K562 (cell line): ENCODE data around the gene LRRIQ4. TPM values are rescaled to one million over a fixed set of nuclear protein-coding genes. Genes with fewer than 3 reads are reported as not detected.
A peak's percentile ranks its signal among the peaks of the same experiment; 100 is the strongest.

Source experiments
- ADNP ChIP-seq: fragments of 200-800 bp; sonication (Bioruptor generic); IDR thresholded peaks from 2 replicates; pipeline ENCODE4 v1.6.1; 2016; ENCODE audit warnings: missing genetic modification characterization, missing compliant biosample characterization
- BDP1 ChIP-seq: IDR thresholded peaks from 3 replicates; pipeline ENCODE4 v1.6.1; 2011; ENCODE audit not compliant: insufficient read length, insufficient read depth
- CREBBP ChIP-seq: IDR thresholded peaks from one replicate; pipeline ENCODE4 v1.6.1; 2012; ENCODE audit warnings: low read depth, mild to moderate bottlenecking, control low read depth, inconsistent platforms, low read length
- CXXC5 ChIP-seq: fragments of 250-450 bp; sonication (Bioruptor Pico); IDR thresholded peaks from 2 replicates; pipeline ENCODE4 v1.8.0; 2022; ENCODE audit warnings: inconsistent platforms, mild to moderate bottlenecking, moderate library complexity
- EP400 ChIP-seq: fragments of 450-650 bp; IDR thresholded peaks from 2 replicates; pipeline ENCODE4 v1.6.1; 2017; ENCODE audit warnings: antibody characterized with exemption, mild to moderate bottlenecking, moderate library complexity
- EWSR1 ChIP-seq: fragments of 450-650 bp; IDR thresholded peaks from 2 replicates; pipeline ENCODE4 v1.6.1; 2018; ENCODE audit warnings: borderline replicate concordance, mild to moderate bottlenecking, low read depth, moderate library complexity; ENCODE audit not compliant: partially characterized antibody
- EZH2 ChIP-seq: IDR thresholded peaks from 2 replicates; pipeline ENCODE4 v1.6.1; 2012; ENCODE audit warnings: low read depth, mild to moderate bottlenecking, inconsistent platforms, low read length, borderline replicate concordance
- FOS ChIP-seq: IDR thresholded peaks from 3 replicates; pipeline ENCODE4 v1.6.1; 2011; ENCODE audit not compliant: insufficient read length; ENCODE audit errors: extremely low read depth
- IFI16 ChIP-seq: fragments of 250-450 bp; sonication (Bioruptor Pico); IDR thresholded peaks from 2 replicates; pipeline ENCODE4 v2.1.2; 2022; ENCODE audit warnings: mild to moderate bottlenecking, inconsistent platforms
- KDM5B ChIP-seq: fragments of 200-600 bp; sonication (generic); IDR thresholded peaks from 2 replicates; pipeline ENCODE4 v1.6.1; 2012; ENCODE audit warnings: low read depth, mild to moderate bottlenecking, moderate library complexity, low read length, control low read depth, inconsistent platforms; ENCODE audit not compliant: insufficient replicate concordance
- L3MBTL2 ChIP-seq: fragments of 450-650 bp; IDR thresholded peaks from 2 replicates; pipeline ENCODE4 v1.6.1; 2016; ENCODE audit warnings: mild to moderate bottlenecking, moderate library complexity
- MCM2 ChIP-seq: fragments of 450-650 bp; IDR thresholded peaks from 2 replicates; pipeline ENCODE4 v1.6.1; 2017; ENCODE audit warnings: low read depth, mild to moderate bottlenecking
- NCOA1 ChIP-seq: fragments of 450-650 bp; IDR thresholded peaks from 2 replicates; pipeline ENCODE4 v1.6.1; 2016; ENCODE audit warnings: low read depth
- NELFE ChIP-seq: IDR thresholded peaks from 2 replicates; pipeline ENCODE4 v1.6.1; 2011; ENCODE audit warnings: mild to moderate bottlenecking; ENCODE audit not compliant: insufficient read depth, insufficient read length
- NFRKB ChIP-seq: fragments of 450-650 bp; IDR thresholded peaks from 2 replicates; pipeline ENCODE4 v1.6.1; 2016; ENCODE audit warnings: low read depth
- NFYB ChIP-seq: IDR thresholded peaks from 2 replicates; pipeline ENCODE4 v1.6.1; 2011; ENCODE audit warnings: mild to moderate bottlenecking, moderate library complexity; ENCODE audit not compliant: insufficient read length; ENCODE audit errors: extremely low read depth
- PML ChIP-seq: IDR thresholded peaks from 2 replicates; pipeline ENCODE4 v1.6.1; 2012; ENCODE audit warnings: low read length, inconsistent platforms
- POLR2AphosphoS5 ChIP-seq: IDR thresholded peaks from 2 replicates; pipeline ENCODE4 v1.6.1; 2011; ENCODE audit warnings: mild to moderate bottlenecking, low read depth, low read length, moderate library complexity; ENCODE audit not compliant: control insufficient read depth, insufficient read depth
- PPARD ChIP-seq: fragments of 250-450 bp; sonication (Bioruptor Pico); IDR thresholded peaks from 2 replicates; pipeline ENCODE4 v1.8.0; 2022; ENCODE audit warnings: inconsistent platforms, mild to moderate bottlenecking, moderate library complexity
- RBM14 ChIP-seq: fragments of 200-400 bp; formaldehyde crosslinking; IDR thresholded peaks from 2 replicates; pipeline ENCODE4 v1.6.1; 2018; ENCODE audit warnings: low read depth, mild to moderate bottlenecking, low read length, moderate library complexity, borderline replicate concordance; ENCODE audit not compliant: insufficient read depth
- RNF2 ChIP-seq: sonication (generic); IDR thresholded peaks from 2 replicates; pipeline ENCODE4 v1.6.1; 2016
- SMC3 ChIP-seq: conservative IDR thresholded peaks from 2 replicates; pipeline ENCODE4 v1.6.1; 2011; ENCODE audit warnings: low read depth, low read length, improper control_type of control experiment; ENCODE audit not compliant: insufficient read depth
- STAG1 ChIP-seq: sonication (generic); formaldehyde crosslinking; IDR thresholded peaks from 2 replicates; pipeline ENCODE4 v1.5.0; 2020; ENCODE audit warnings: missing genetic modification reagents, borderline replicate concordance
- TBL1XR1 ChIP-seq, 2 experiments: IDR thresholded peaks; 2 replicates each; pipeline ENCODE4 v1.6.1; 2012; ENCODE audit warnings: improper control_type of control experiment in 2 of 2, low read length in 2 of 2, mild to moderate bottlenecking in 1 of 2
- TFAM ChIP-seq: fragments of 250-450 bp; sonication (Bioruptor Pico); conservative IDR thresholded peaks from 2 replicates; pipeline ENCODE4 v1.5.0; 2021; ENCODE audit warnings: mild to moderate bottlenecking, moderate library complexity
- YBX1 ChIP-seq: fragments of 450-650 bp; IDR thresholded peaks from 2 replicates; pipeline ENCODE4 v1.7.1; 2016; ENCODE audit warnings: mild to moderate bottlenecking
- ZNF280A ChIP-seq: fragments of 450-650 bp; IDR thresholded peaks from 2 replicates; pipeline ENCODE4 v1.6.1; 2018; ENCODE audit warnings: mild to moderate bottlenecking, low read depth; ENCODE audit not compliant: partially characterized antibody
- polyA plus RNA-seq, 8 experiments: library from polyadenylated mRNA; depleted of rRNA in 4 of 8; stranded (reverse) in 5 of 8; unstranded in 3 of 8; fragments of >200 nt; fragmentation: Nextera tagmentation in 2 of 8; fragmentation: Illumina TruSeq in 1 of 8; extraction: Ambion mirVana in 2 of 8; extraction: Trizol in 1 of 8; gene quantifications; 2 replicates each; pipeline versions ENCODE4 v1.2.1 to v1.2.3, GENCODE V29; 2011 to 2014; ENCODE audit warnings: inconsistent platforms in 1 of 8, missing spikeins in 1 of 8
- total RNA-seq, 7 experiments: library from RNA; depleted of rRNA in 6 of 7; stranded (reverse); fragments of >200 nt in 6 of 7; fragmentation: Illumina TruSeq in 2 of 7; extraction: Trizol in 2 of 7; gene quantifications; 2 replicates each; pipeline versions ENCODE4 v1.2.1 to v1.2.3, GENCODE V29; 2011 to 2021; ENCODE audit warnings: low replicate concordance in 1 of 7
- TF ChIP-seq, protein P1 (sequence below): fragments of 200-800 bp; sonication (Bioruptor generic); IDR thresholded peaks from 2 replicates; pipeline ENCODE4 v1.6.1; 2017; ENCODE audit warnings: missing genetic modification characterization, missing compliant biosample characterization
- TF ChIP-seq, protein P2 (sequence below): fragments of 450-650 bp; IDR thresholded peaks from 2 replicates; pipeline ENCODE4 v1.6.1; 2016; ENCODE audit warnings: low read depth, mild to moderate bottlenecking, moderate library complexity

The LRRIQ4 gene
- total and polyA plus RNA-seq, 9 of the 15 experiments (the other 6 are each of a cell fraction or from before 2014, with no cell fraction given), result not detected

DNA sequence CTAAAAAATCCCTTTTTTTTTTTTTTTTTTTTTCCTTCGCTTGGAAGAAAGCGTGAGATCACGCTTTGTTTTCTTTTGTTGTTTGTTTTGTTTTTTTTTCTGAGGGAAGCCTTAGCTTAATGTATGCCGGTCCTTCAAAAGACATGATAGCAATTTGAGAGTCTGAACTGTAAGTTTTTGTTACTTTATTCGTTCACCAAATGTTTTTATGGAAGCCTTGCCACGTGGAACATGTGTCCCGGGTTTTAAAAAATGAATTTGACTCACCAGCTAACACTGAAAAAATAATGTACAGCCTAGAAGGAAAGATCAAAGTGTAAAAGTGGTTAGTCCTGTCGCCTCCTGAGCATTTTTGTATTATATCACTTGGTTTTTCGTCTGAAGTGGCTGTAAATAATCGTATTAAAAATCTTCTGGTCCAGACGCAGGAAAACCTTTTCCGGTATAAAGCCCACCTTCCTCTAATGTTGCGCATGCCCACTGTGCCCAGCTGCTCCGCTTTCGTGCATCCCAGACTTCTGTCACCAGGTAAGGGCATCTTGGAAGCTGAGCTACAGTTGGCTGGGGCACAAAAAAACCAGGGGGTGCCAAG, 40.3 kb upstream of the LRRIQ4 start (continued):
- TF ChIP-seq NELFE (no peak), RNF2 (no peak; the same call in 1 of the 2 replicates), IFI16 (CRISPR knock-in tag) (no peak), L3MBTL2 (peak; percentile 89), PML (no peak), STAG1 (no peak), POLR2AphosphoS5 (no peak), CREBBP (no peak), EP400 (peak; percentile 4), TFAM (CRISPR knock-in tag) (no peak), EWSR1 (no peak), SMC3 (no peak), NCOA1 (no peak), NFRKB (no peak), EZH2 (no peak), KDM5B (no peak), ZNF280A (no peak), BDP1 (no peak), TBL1XR1 (IDR thresholded peaks at IDR 0.05; ENCODE audit: low read length in 2 of 2) (no peak), ADNP (tag) (peak; percentile 28; the same call in 1 of the 2 replicates), RBM14 (no peak), PPARD (no peak), MCM2 (no peak), CXXC5 (no peak), YBX1 (no peak), NFYB (no peak), FOS (no peak)
- TF ChIP-seq, protein P1, sequence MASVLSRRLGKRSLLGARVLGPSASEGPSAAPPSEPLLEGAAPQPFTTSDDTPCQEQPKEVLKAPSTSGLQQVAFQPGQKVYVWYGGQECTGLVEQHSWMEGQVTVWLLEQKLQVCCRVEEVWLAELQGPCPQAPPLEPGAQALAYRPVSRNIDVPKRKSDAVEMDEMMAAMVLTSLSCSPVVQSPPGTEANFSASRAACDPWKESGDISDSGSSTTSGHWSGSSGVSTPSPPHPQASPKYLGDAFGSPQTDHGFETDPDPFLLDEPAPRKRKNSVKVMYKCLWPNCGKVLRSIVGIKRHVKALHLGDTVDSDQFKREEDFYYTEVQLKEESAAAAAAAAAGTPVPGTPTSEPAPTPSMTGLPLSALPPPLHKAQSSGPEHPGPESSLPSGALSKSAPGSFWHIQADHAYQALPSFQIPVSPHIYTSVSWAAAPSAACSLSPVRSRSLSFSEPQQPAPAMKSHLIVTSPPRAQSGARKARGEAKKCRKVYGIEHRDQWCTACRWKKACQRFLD, result no peak; the same call in 1 of the 2 replicates
- TF ChIP-seq, protein P2, sequence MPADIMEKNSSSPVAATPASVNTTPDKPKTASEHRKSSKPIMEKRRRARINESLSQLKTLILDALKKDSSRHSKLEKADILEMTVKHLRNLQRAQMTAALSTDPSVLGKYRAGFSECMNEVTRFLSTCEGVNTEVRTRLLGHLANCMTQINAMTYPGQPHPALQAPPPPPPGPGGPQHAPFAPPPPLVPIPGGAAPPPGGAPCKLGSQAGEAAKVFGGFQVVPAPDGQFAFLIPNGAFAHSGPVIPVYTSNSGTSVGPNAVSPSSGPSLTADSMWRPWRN, result no peak
